Gastrocnemius medialis (tissue), 4 donors: ENCODE data around the gene COMTD1. TPM values are rescaled to one million over a fixed set of nuclear protein-coding genes. Genes with fewer than 3 reads are reported as not detected.

ENCODE experiments used
- ATAC-seq, 2 donors: fragments of 150-250 bp; one replicate each; pipeline ENCODE4 v1.9.1; 2016
- DNase-seq, 2 donors: peaks; one replicate each; pipeline ENCODE4 v3.0.0-alpha.2; 2019
- H3K27ac ChIP-seq, 4 donors: fragments of 200-600 bp; sonication (generic); 1 replicate in 1 of 4; 2 replicates in 3 of 4; pipeline ENCODE4 v1.5.1; 2016 to 2018; ENCODE audit warnings: mild to moderate bottlenecking in 2 of 4, moderate library complexity in 1 of 4
- H3K27me3 ChIP-seq, 3 donors: fragments of 200-600 bp; sonication (generic) in 2 of 3; 1 replicate in 1 of 3; 2 replicates in 2 of 3; pipeline versions ENCODE4 v1.5.1 to v1.6.0; 2016 to 2019; ENCODE audit warnings: mild to moderate bottlenecking in 1 of 3, moderate library complexity in 1 of 3
- H3K36me3 ChIP-seq, 2 donors: fragments of 200-600 bp; sonication (generic) in 1 of 2; one replicate each; pipeline ENCODE4 v1.5.1; 2017 to 2018
- H3K4me1 ChIP-seq, 2 donors: fragments of 200-600 bp; sonication (generic) in 1 of 2; one replicate each; pipeline ENCODE4 v1.5.1; 2016 to 2017; ENCODE audit warnings: mild to moderate bottlenecking in 2 of 2
- H3K4me3 ChIP-seq, 4 donors: fragments of 200-600 bp; sonication (generic) in 3 of 4; 1 replicate in 1 of 4; 2 replicates in 3 of 4; pipeline ENCODE4 v1.5.1; 2016 to 2019; ENCODE audit warnings: mild to moderate bottlenecking in 2 of 4
- H3K9me3 ChIP-seq, 3 donors: fragments of 200-600 bp; sonication (generic) in 2 of 3; 1 replicate in 1 of 3; 2 replicates in 2 of 3; pipeline ENCODE4 v1.5.1; 2016 to 2019
- CTCF ChIP-seq, 5 experiments: fragments of 450-650 bp in 3 of 5; fragments of 200-600 bp in 2 of 5; sonication (generic) in 2 of 5; IDR thresholded peaks in 4 of 5; conservative IDR thresholded peaks in 1 of 5; 1 replicate in 4 of 5; 2 replicates in 1 of 5; pipeline ENCODE4 v1.5.1; 2016 to 2019; ENCODE audit warnings: antibody characterized with exemption in 5 of 5, mild to moderate bottlenecking in 3 of 5, moderate library complexity in 3 of 5
- POLR2A ChIP-seq, 2 donors: fragments of 450-650 bp; IDR thresholded peaks; one replicate each; pipeline ENCODE4 v1.6.1; 2017; ENCODE audit warnings: antibody characterized with exemption in 2 of 2, mild to moderate bottlenecking in 2 of 2, moderate library complexity in 2 of 2
- in situ Hi-C, 4 donors: fragments of 200-750 bp; cut with MboI; loops; one replicate each; pipeline versions ENCODE4 v1.15.0 to v1.8.0; 2017; ENCODE audit warnings: low sequenced_read_pairs in 4 of 4
- intact Hi-C: fragments of 100-400 bp; cut with DNase I; formaldehyde crosslinking; loops from one replicate; pipeline ENCODE4 v1.15.1; 2023; ENCODE audit warnings: low total_unique reads
- total RNA-seq, 4 donors: library from RNA; depleted of rRNA; stranded (reverse); fragments of >200 nt; gene quantifications; one replicate each; pipeline versions ENCODE4 v1.1.0 to v1.2.3, GENCODE V29; 2016

Gene COMTD1
- total RNA-seq, 4 donors from 2014 or later = 15.6 to 64.4 (median 34.9) TPM

- Histone ChIP-seq H3K4me3 (no peak overlapping the region), H3K27ac (peak overlapping the region; percentile 0 to 100 (median 45)), H3K9me3 (no peaks in the 10 kb centered on the region), H3K4me1 (peaks cover 50 to 64% of the 10 kb centered on the region in 2 donors), H3K36me3 (peaks cover 0 to 98% of the 10 kb centered on the region in 2 donors), H3K27me3 (no peaks in the 10 kb centered on the region)
- no peak for ATAC-seq
- in situ Hi-C loops (loop anchor here in 2 of 4 donors (10.0 kb wide), 2 partner anchors 105 to 385 kb away; partner anchors contain the start of gene SAMD8 (in 1 of the 2)), intact Hi-C loops (no loop called here)
- TF ChIP-seq POLR2A (IDR thresholded peaks at IDR 0.05) = no peak
- no peak for TF ChIP-seq CTCF (IDR thresholded peaks at IDR 0.05 in 4 of 5, conservative IDR thresholded peaks at IDR 0.05 in 1 of 5)
- DNase-seq = no peak
Measured at GRCh38 chr10:75220274-75220673, 15.5 kb downstream of the COMTD1 start.

DNA sequence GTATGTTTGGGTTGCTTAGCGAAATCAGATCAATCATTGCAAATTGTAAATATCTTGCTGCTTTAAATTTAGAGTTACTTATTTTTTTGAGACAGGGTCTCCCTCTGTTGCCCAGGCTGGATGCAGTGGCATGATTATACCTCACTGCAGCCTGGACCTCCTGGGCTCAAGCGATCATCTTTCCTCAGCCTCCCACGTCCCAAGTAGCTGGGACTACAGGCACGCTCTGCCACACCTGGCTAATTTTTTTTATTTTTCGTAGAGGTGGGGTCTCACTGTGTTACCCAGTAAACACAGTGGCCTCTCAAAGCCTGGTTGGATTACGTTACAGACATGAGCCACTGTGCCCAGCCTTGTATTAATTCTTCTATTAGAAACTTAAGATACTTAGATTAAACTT, 23.4 kb downstream of the COMTD1 start:
- DNase-seq = no peak
- intact Hi-C loops = no loop called here

GRCh38 chr10:75211007-75211691, 24.6 kb downstream of the COMTD1 start:
- Histone ChIP-seq H3K27me3 (no peaks in the 10 kb centered on the region), H3K36me3 (peaks cover 0 to 40% of the 10 kb centered on the region in 2 donors), H3K4me1 (peaks cover 40 to 62% of the 10 kb centered on the region in 2 donors), H3K4me3 (peak overlapping the region; percentile 83 to 98 (median 93)), H3K9me3 (no peaks in the 10 kb centered on the region), H3K27ac (peak overlapping the region; percentile 98 to 100 (median 99))
- TF ChIP-seq POLR2A (IDR thresholded peaks at IDR 0.05) (no peak), CTCF (IDR thresholded peaks at IDR 0.05 in 4 of 5, conservative IDR thresholded peaks at IDR 0.05 in 1 of 5) (no peak)
- in situ Hi-C loops (no loop called here), intact Hi-C loops (loop anchor here (2.0 kb wide), 2 partner anchors 14 to 22 kb away; no protein-coding TSS in a partner anchor)
- ATAC-seq = peak; percentile 43 to 55
- peak in 1 of 2 donors; percentile 61 for DNase-seq

More for the DNA sequence above, 23.4 kb downstream of the COMTD1 start:
- H3K9me3 ChIP-seq = no peaks in the 10 kb centered on the region
- H3K36me3 ChIP-seq = peaks cover 0 to 52% of the 10 kb centered on the region in 2 donors
- no peak for ATAC-seq
- peaks cover 51 to 72% of the 10 kb centered on the region in 2 donors for H3K4me1 ChIP-seq
- no peaks in the 10 kb centered on the region for H3K27me3 ChIP-seq
- H3K27ac ChIP-seq = peak overlapping the region; percentile 98 to 100 (median 99)
- in situ Hi-C loops = no loop called here
- TF ChIP-seq CTCF (IDR thresholded peaks at IDR 0.05 in 4 of 5, conservative IDR thresholded peaks at IDR 0.05 in 1 of 5) (no peak), POLR2A (IDR thresholded peaks at IDR 0.05) (no peak)
- H3K4me3 ChIP-seq = peak overlapping the region in 3 of 4 donors; percentile 83 to 94 (median 92)

- intact Hi-C loops (loop anchor here (1.0 to 2.0 kb wide), 3 partner anchors 14 to 99 kb away; partner anchors contain the start of gene SAMD8), in situ Hi-C loops (no loop called here)
- peaks cover 34 to 55% of the 10 kb centered on the region in 2 donors for H3K4me1 ChIP-seq
- no peaks in the 10 kb centered on the region for H3K27me3 ChIP-seq
- DNase-seq (peak; percentile 84 to 92), ATAC-seq (peak; percentile 85)
- H3K4me3 ChIP-seq = peak within 1 kb of the TSS; percentile 83 to 98 (median 93)
- H3K27ac ChIP-seq = peak within 1 kb of the TSS; percentile 98 to 100 (median 99)
- peaks cover 0 to 33% of the 10 kb centered on the region in 2 donors for H3K36me3 ChIP-seq
- no peaks in the 10 kb centered on the region for H3K9me3 ChIP-seq
- TF ChIP-seq CTCF (IDR thresholded peaks at IDR 0.05 in 4 of 5, conservative IDR thresholded peaks at IDR 0.05 in 1 of 5) = peak in 2 of 5 experiments; percentile 27 to 43
- TF ChIP-seq POLR2A (IDR thresholded peaks at IDR 0.05) = peak; percentile 95
Measured at GRCh38 chr10:75210282-75211006, 25.3 kb downstream of the COMTD1 start, which contains the start of gene VDAC2. VDAC2 (plus strand) TSS chr10:75210796; CDS start chr10:75211159, 363 bp downstream.
